RPMI8226 (cell line): ENCODE results near the gene DCBLD1.

ENCODE experiments used
- DNase-seq: peaks from one replicate; pipeline ENCODE4 v3.0.0-alpha.2; 2015

Gene DCBLD1

DNA sequence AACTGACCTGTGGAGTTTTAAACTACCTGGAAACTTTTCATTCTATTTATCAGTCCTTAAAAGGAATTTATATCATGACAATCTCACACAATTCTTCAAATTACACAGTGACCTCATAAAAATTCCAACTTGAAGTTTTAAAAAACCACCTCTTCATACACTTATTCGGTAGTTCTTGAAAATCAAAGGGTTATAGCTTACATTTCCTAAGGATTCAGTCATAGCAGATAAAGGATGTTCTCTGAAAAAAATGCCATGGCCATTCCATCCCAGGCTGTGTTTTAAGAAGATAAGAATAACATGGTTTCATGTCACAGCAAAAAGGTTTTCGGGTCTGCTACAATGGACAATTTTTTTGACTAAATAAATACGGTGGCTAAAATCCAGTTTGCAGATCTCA, 78.7 kb downstream of the DCBLD1 start:
- DNase-seq: no peak

DNA sequence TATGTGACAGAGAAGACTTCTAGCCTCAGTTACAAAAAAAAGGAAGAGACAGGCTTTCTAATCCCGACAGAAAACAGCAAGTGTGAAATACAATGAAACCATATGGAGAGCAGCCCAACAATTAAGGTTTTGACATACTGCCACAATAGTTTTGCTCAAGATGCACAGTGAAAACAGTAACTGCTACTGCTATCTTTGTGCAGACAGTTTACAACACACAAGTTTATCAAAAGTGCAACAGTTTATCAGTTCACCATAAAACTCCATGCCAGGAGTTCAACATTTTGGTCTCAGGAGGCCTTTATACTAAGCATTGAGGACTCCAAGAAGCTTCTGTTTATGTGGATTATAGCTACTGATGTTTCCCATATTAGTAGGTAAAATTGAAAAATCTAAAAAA, 82.2 kb downstream of the DCBLD1 start:
- no peak for DNase-seq

- no peak for DNase-seq
Observed at GRCh38 chr6:117568247-117568646, 85.8 kb downstream of the DCBLD1 start.

DNA sequence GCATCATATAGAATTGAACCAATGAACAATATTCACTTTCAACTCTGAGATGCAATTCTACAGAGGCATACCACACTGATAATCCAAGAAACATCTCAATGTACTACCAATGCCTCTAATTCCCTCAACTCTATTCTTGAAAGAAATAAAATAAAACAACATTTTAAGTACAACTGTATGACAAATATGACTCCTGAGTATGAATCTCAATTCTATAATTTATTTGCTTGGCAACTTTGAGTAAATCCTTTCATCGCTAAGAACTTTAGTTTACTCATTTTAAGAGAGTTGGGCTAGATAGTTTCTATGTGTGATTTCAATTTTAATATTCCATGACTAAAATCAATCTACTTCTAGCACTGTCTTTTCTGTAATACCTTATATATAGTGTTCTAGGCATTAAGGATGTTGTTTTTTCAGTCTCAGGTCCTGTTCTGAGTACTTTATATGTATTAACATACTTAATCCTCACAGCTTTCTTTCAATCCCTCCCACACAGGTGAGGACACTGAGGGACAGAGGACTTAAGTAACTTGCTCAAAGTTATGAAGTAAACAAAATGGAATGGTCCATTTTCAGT, 86.4 kb downstream of the DCBLD1 start:
- DNase-seq: no peak

GRCh38 chr6:117573006-117573680, 90.7 kb downstream of the DCBLD1 start:
- no peak for DNase-seq

DNA sequence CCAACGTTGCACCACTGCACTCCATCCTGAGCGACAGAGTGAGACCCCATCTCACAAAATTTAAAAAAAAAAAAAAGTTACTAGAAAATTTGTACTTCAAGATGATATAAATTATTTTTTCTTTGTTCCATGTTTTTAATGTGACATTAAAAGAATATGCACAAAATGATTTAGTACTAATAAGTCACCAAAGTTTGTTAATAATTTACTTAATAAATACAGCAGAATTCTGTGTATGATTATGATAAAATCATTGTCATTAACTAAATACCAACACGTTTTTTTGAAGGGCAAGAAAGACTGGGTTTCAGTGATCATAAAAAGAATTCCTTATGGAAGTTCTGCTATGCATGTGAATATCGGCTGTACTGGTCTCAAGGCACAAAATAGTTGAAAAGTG, 91.7 kb downstream of the DCBLD1 start:
- DNase-seq: no peak

- DNase-seq: no peak
Observed at GRCh38 chr6:117585647-117586046, 103.2 kb downstream of the DCBLD1 start.

GRCh38 chr6:117590447-117590846, 108.0 kb downstream of the DCBLD1 start:
- DNase-seq: no peak

DNA sequence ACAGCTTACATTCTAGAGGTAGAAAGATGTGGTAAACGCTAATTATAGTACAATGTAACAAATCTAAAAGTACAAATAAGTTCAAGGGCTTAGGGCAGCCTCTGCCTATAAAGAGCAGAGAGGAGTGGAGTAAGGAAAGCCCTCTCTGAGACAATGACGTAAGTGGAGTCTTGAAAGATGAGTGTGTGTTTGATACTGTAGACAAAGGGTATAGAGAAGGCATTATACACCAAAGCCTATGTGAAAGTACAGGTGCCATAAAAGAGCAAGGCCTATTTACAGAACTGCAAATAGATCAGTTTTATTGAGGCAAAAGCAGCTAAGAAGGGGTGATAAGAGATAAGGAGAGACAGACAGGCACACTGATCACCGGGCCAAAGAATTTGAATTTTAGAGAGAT, 108.9 kb downstream of the DCBLD1 start:
- no peak for DNase-seq

GRCh38 chr6:117592983-117593759, 110.7 kb downstream of the DCBLD1 start:
- no peak for DNase-seq

GRCh38 chr6:117595099-117595923, 112.8 kb downstream of the DCBLD1 start:
- no peak for DNase-seq

DNA sequence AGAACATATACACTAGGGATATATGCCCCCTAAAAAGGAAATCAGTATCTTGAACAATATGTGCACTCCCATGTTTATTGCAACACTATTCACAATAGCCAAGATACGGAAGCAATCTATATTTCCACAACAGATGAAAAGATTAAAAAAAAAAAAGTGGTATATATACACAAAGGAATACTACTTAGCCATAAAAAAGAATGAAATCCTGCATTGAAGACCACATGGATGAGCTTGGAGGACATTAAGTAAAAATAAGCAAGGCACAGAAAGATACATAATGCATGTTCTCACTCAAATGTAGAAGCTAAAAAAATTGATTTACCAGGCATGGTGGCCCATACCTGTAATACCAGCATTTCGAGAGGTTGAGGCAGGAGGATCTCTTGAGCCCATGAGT, 115.3 kb downstream of the DCBLD1 start:
- no peak for DNase-seq
